Fibroblast of lung (primary cell): ENCODE measurements around the gene TIMELESS. TPM values are rescaled to one million over a fixed set of nuclear protein-coding genes. Genes with fewer than 3 reads are reported as not detected.

Source experiments
- DNase-seq, 2 donors: peaks; one replicate each; pipeline versions ENCODE4 v3.0.0 to v3.0.0-alpha.2; 2010; ENCODE audit warnings: low read depth in 2 of 2
- H2AFZ ChIP-seq: 2 replicates; pipeline ENCODE4 v1.5.1; 2012; ENCODE audit warnings: low read length, control low read depth, inconsistent platforms
- H3K27ac ChIP-seq: 2 replicates; pipeline ENCODE4 v1.5.1; 2011; ENCODE audit warnings: low read length, control low read depth; ENCODE audit not compliant: insufficient read depth
- H3K27me3 ChIP-seq: 2 replicates; pipeline ENCODE4 v1.5.1; 2011; ENCODE audit warnings: mild to moderate bottlenecking, low read length; ENCODE audit not compliant: control insufficient read depth, insufficient read depth
- H3K36me3 ChIP-seq: 2 replicates; pipeline ENCODE4 v1.5.1; 2011; ENCODE audit warnings: low read length; ENCODE audit not compliant: control insufficient read depth, insufficient read depth
- H3K4me1 ChIP-seq: 2 replicates; pipeline ENCODE4 v1.5.1; 2011; ENCODE audit warnings: low read length; ENCODE audit not compliant: control insufficient read depth, insufficient read depth; ENCODE audit errors: extremely low read depth
- H3K4me2 ChIP-seq: 2 replicates; pipeline ENCODE4 v1.5.1; 2011; ENCODE audit warnings: low read length, control low read depth; ENCODE audit not compliant: insufficient read depth; ENCODE audit errors: extremely low read depth
- H3K4me3 ChIP-seq, 4 experiments: fragments of 200-600 bp in 1 of 4; sonication (generic) in 1 of 4; replicated peaks in 1 of 4; 2 replicates each; pipeline ENCODE4 v1.5.1; 2011 to 2016; ENCODE audit warnings: low read length in 4 of 4, low read depth in 3 of 4, mild to moderate bottlenecking in 3 of 4, control low read depth in 2 of 4, inconsistent platforms in 1 of 4, mixed read lengths in 1 of 4; ENCODE audit not compliant: insufficient read depth in 1 of 4; ENCODE audit errors: control extremely low read depth in 1 of 4
- H3K79me2 ChIP-seq: 2 replicates; pipeline ENCODE4 v1.5.1; 2012; ENCODE audit warnings: mild to moderate bottlenecking, low read length, inconsistent platforms; ENCODE audit not compliant: control insufficient read depth, insufficient read depth
- H3K9ac ChIP-seq: 2 replicates; pipeline ENCODE4 v1.5.1; 2011; ENCODE audit warnings: mild to moderate bottlenecking, low read length, control low read depth; ENCODE audit not compliant: insufficient read depth
- H3K9me3 ChIP-seq: 2 replicates; pipeline ENCODE4 v1.5.1; 2012; ENCODE audit warnings: low read depth, low read length; ENCODE audit not compliant: control insufficient read depth, insufficient read depth
- H4K20me1 ChIP-seq: 2 replicates; pipeline ENCODE4 v1.5.1; 2011; ENCODE audit warnings: low read length; ENCODE audit not compliant: control insufficient read depth, insufficient read depth; ENCODE audit errors: extremely low read depth
- EZH2 ChIP-seq: IDR thresholded peaks from 2 replicates; pipeline ENCODE4 v1.5.1; 2012; ENCODE audit warnings: low read length, control low read depth, mild to moderate bottlenecking; ENCODE audit errors: missing control alignments
- polyA plus RNA-seq, 2 donors: library from polyadenylated mRNA; depleted of rRNA in 1 of 2; stranded (reverse) in 1 of 2; unstranded in 1 of 2; fragments of >200 nt; gene quantifications; 2 replicates each; pipeline ENCODE4 v1.2.1, GENCODE V29; 2011 to 2012; ENCODE audit warnings: missing spikeins in 1 of 2
- total RNA-seq: library from RNA; depleted of rRNA; stranded (reverse); fragments of >200 nt; gene quantifications from 2 replicates; pipeline ENCODE4 v1.2.1, GENCODE V29; 2014
- TF ChIP-seq, protein P1 (sequence below), 2 donors: IDR thresholded peaks in 1 of 2; conservative IDR thresholded peaks in 1 of 2; 1 replicate in 1 of 2; 2 replicates in 1 of 2; pipeline ENCODE4 v1.5.1; 2011 to 2012; ENCODE audit warnings: low read length in 2 of 2, control low read depth in 1 of 2, inconsistent platforms in 1 of 2, low read depth in 1 of 2, mild to moderate bottlenecking in 1 of 2

TIMELESS gene
- total and polyA plus RNA-seq, 2 donors (not counting 1 experiment from before 2014, with no cell fraction given): 1.2 to 5.9 TPM

GRCh38 chr12:56382611-56383010 is 66.6 kb downstream of the TIMELESS start:
- H2AFZ ChIP-seq: no peak overlapping the region
- peaks cover 2% of the 10 kb centered on the region for H3K4me1 ChIP-seq
- no peak for TF ChIP-seq EZH2
- TF ChIP-seq, protein P1, sequence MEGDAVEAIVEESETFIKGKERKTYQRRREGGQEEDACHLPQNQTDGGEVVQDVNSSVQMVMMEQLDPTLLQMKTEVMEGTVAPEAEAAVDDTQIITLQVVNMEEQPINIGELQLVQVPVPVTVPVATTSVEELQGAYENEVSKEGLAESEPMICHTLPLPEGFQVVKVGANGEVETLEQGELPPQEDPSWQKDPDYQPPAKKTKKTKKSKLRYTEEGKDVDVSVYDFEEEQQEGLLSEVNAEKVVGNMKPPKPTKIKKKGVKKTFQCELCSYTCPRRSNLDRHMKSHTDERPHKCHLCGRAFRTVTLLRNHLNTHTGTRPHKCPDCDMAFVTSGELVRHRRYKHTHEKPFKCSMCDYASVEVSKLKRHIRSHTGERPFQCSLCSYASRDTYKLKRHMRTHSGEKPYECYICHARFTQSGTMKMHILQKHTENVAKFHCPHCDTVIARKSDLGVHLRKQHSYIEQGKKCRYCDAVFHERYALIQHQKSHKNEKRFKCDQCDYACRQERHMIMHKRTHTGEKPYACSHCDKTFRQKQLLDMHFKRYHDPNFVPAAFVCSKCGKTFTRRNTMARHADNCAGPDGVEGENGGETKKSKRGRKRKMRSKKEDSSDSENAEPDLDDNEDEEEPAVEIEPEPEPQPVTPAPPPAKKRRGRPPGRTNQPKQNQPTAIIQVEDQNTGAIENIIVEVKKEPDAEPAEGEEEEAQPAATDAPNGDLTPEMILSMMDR (conservative IDR thresholded peaks at IDR 0.05 in 1 of 2, IDR thresholded peaks at IDR 0.05 in 1 of 2; ENCODE audit: low read depth in 1 of 2, low read length in 2 of 2): no peak
- no peak overlapping the region for H3K4me3 ChIP-seq
- no peaks in the 10 kb centered on the region for H3K79me2 ChIP-seq
- no peak overlapping the region for H3K9ac ChIP-seq
- no peak for DNase-seq
- H3K27me3 ChIP-seq: no peaks in the 10 kb centered on the region
- no peaks in the 10 kb centered on the region for H4K20me1 ChIP-seq
- H3K27ac ChIP-seq: no peak overlapping the region
- no peaks in the 10 kb centered on the region for H3K9me3 ChIP-seq
- H3K36me3 ChIP-seq: no peaks in the 10 kb centered on the region
- no peak overlapping the region for H3K4me2 ChIP-seq

- no peak for TF ChIP-seq EZH2
- TF ChIP-seq, protein P1 (conservative IDR thresholded peaks at IDR 0.05 in 1 of 2, IDR thresholded peaks at IDR 0.05 in 1 of 2; ENCODE audit: low read depth in 1 of 2, low read length in 2 of 2): no peak
- Histone ChIP-seq H3K36me3 (no peaks in the 10 kb centered on the region), H3K9me3 (no peaks in the 10 kb centered on the region), H3K4me2 (no peak overlapping the region), H4K20me1 (no peaks in the 10 kb centered on the region), H3K4me3 (no peak overlapping the region), H3K4me1 (no peaks in the 10 kb centered on the region), H3K79me2 (no peaks in the 10 kb centered on the region), H3K27me3 (no peaks in the 10 kb centered on the region), H3K9ac (no peak overlapping the region), H3K27ac (no peak overlapping the region), H2AFZ (no peak overlapping the region)
- no peak for DNase-seq
These were observed 71.3 kb downstream of the TIMELESS start for GRCh38 chr12:56377989-56378316.

DNA sequence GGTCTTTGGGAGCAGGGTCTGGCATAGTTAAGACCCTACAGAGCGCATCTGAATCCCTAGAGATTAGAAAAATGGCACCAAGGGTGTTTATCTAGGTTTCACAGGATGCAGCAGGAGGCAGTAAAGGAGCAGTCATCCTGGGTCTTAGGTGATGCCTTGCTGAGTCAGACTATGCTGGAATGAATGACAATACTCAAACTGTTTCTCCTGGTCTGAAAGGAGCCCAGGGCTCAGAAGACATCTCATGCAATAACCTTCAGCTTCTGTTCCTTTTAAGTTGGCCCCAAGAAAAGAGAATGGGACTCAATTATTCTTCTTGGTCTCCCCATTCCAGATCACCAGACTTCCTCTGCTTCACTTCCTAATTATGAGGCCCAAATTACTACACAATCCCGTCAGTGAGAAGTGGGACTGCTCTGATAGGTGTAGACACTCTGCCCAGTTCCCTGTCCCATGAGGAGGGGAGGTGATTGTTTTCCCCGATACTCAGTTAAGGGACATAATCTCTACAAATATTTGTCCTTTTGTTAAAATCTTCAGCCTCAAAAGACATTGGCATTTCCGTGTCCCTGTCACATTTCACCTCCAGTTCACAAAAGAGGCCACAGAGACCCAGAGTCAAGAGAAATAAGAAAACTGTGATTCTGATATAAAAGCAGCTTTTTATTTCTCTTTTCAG is 71.8 kb downstream of the TIMELESS start:
- Histone ChIP-seq H3K36me3 (no peaks in the 10 kb centered on the region), H3K27ac (no peak overlapping the region), H2AFZ (no peak overlapping the region), H4K20me1 (no peaks in the 10 kb centered on the region), H3K9me3 (no peaks in the 10 kb centered on the region), H3K9ac (no peak overlapping the region), H3K4me2 (no peak overlapping the region), H3K4me3 (no peak overlapping the region), H3K79me2 (no peaks in the 10 kb centered on the region), H3K4me1 (no peaks in the 10 kb centered on the region), H3K27me3 (no peaks in the 10 kb centered on the region)
- DNase-seq: peak in 1 of 2 donors; percentile 4
- TF ChIP-seq EZH2: no peak
- TF ChIP-seq, protein P1 (conservative IDR thresholded peaks at IDR 0.05 in 1 of 2, IDR thresholded peaks at IDR 0.05 in 1 of 2; ENCODE audit: low read depth in 1 of 2, low read length in 2 of 2): no peak
